ENCODE data around the gene MRNIP. TPM values are rescaled to one million over a fixed set of nuclear protein-coding genes. Genes with fewer than 3 reads are reported as not detected.

Gene MRNIP
- total and polyA plus RNA-seq, 2 of the 8 experiments (the other 6 are each of a cell fraction or from before 2014, with no cell fraction given) = 29.6 TPM

- Histone ChIP-seq H3K23me2 (ENCODE audit: low read depth, low read length) (peaks cover 7% of the 10 kb centered on the region), H2AK5ac (ENCODE audit: low read depth, low read length) (no peak overlapping the region; the same call in 1 of the 2 replicates), H2BK20ac (ENCODE audit: low read length) (0 out of 2 replicates have a peak overlapping the region, but pooled peaks have one; percentile 21), H3K4me1 (replicated peaks in 1 of 4; ENCODE audit: control insufficient read depth in 3 of 4, insufficient read depth in 4 of 4, low read length in 3 of 4) (peaks cover 0 to 13% (median 9%) of the 10 kb centered on the region in 4 experiments; a peak in 5 of 7 replicates), H3K4ac (replicated peaks; ENCODE audit: insufficient read length, low read depth, low read length) (no peak overlapping the region), H3K9me3 (ENCODE audit: insufficient read depth in 2 of 2, low read depth in 1 of 2, low read length in 1 of 2) (no peaks in the 10 kb centered on the region), H3K56ac (replicated peaks; ENCODE audit: insufficient read length, low read depth, low read length) (no peak overlapping the region), H2BK5ac (ENCODE audit: low read depth, low read length) (0 out of 2 replicates have a peak overlapping the region, but pooled peaks have one; percentile 46), H3K9ac (replicated peaks in 1 of 4; ENCODE audit: extremely low read depth in 1 of 4, low read depth in 3 of 4, low read length in 3 of 4) (no peak overlapping the region), H4K20me1 (replicated peaks in 1 of 2; ENCODE audit: control insufficient read depth in 1 of 2, insufficient read depth in 2 of 2, low read length in 2 of 2) (peaks cover 4 to 9% of the 10 kb centered on the region in 2 experiments), H3K4me3 (ENCODE audit: extremely low read depth in 1 of 4, insufficient read depth in 2 of 4, low read depth in 3 of 4, low read length in 4 of 4) (no peak overlapping the region), H3K27ac (ENCODE audit: low read depth, low read length) (no peak overlapping the region), H3K18ac (ENCODE audit: extremely low read depth, low read length) (no peak overlapping the region), H2BK120ac (replicated peaks; ENCODE audit: low read depth, low read length) (no peak overlapping the region), H3K79me2 (ENCODE audit: control insufficient read depth in 1 of 2, insufficient read depth in 2 of 2, low read length in 2 of 2) (no peaks in the 10 kb centered on the region), H2AFZ (ENCODE audit: low read length) (no peak overlapping the region), H2BK12ac (ENCODE audit: low read depth, low read length) (peak overlapping the region; percentile 55; the same call in 1 of the 2 replicates), H4K91ac (replicated peaks; ENCODE audit: insufficient read length, low read length) (peak overlapping the region; percentile 65), H3K27me3 (replicated peaks in 1 of 4; ENCODE audit: control insufficient read depth in 3 of 4, extremely low read depth in 1 of 4, insufficient read depth in 3 of 4, low read length in 3 of 4) (peaks cover 0 to 2% (median 0%) of the 10 kb centered on the region in 4 experiments; a peak in 1 of 7 replicates), H2BK15ac (ENCODE audit: low read length) (peak overlapping the region; percentile 77; the same call in 1 of the 2 replicates), H3K4me2 (ENCODE audit: insufficient read depth in 1 of 2, low read depth in 2 of 2, low read length in 2 of 2) (no peak overlapping the region; a peak in 1 of 4 replicates), H3K36me3 (ENCODE audit: control insufficient read depth in 2 of 4, insufficient read depth in 4 of 4, low read length in 3 of 4) (peaks cover 8 to 19% (median 16%) of the 10 kb centered on the region in 4 experiments), H4K5ac (ENCODE audit: insufficient read length, low read depth, low read length) (no peak overlapping the region), H4K8ac (ENCODE audit: extremely low read depth, insufficient read depth, low read length) (no peak overlapping the region), H3K14ac (ENCODE audit: insufficient read length) (no peak overlapping the region), H3K79me1 (ENCODE audit: low read depth, low read length) (no peaks in the 10 kb centered on the region), H3K23ac (ENCODE audit: insufficient read length) (no peak overlapping the region)
- no peak for FAIRE-seq
- CTCF ChIA-PET (ENCODE audit: partially characterized antibody) = interaction anchor here (1.0 to 3.3 kb wide), 8 partner anchors 17 to 58 kb away, joined by 3 to 23 read pairs (median 4); no protein-coding TSS in a partner anchor
- no peak for DNase-seq (ENCODE audit: low read depth in 1 of 2, low spot score in 2 of 2)
- POLR2A ChIA-PET (ENCODE audit: partially characterized antibody) = interaction anchor here (0.8 to 16.9 kb wide), 6 partner anchors 9 to 39 kb away, joined by 3 to 207 read pairs (median 4); partner anchors contain the start of genes MGAT4B and SQSTM1
- WGBS, 2 experiments (ENCODE audit: extremely low coverage in 1 of 2, insufficient coverage in 1 of 2, insufficient read length in 1 of 2, insufficient replicate concordance in 2 of 2, low coverage in 1 of 2, low lambda C conversion rate in 2 of 2, missing lambda C conversion rate in 1 of 2) = 86% methylated on average over 3 of the region's 3 CpGs; no CpG with 5 or more reads in 1 of the 2 experiments
- TF ChIP-seq KDM4A (IDR thresholded peaks at IDR 0.05; ENCODE audit: low read depth, low read length, severe bottlenecking) (no peak), SUZ12 (IDR thresholded peaks at IDR 0.05; ENCODE audit: low read length) (no peak), TAF1 (IDR thresholded peaks at IDR 0.05; ENCODE audit: low read depth, low read length) (no peak), CBX5 (IDR thresholded peaks at IDR 0.05; ENCODE audit: low read depth, low read length) (no peak), KDM1A (IDR thresholded peaks at IDR 0.05; ENCODE audit: borderline replicate concordance, low read length) (no peak), TCF12 (IDR thresholded peaks at IDR 0.05; ENCODE audit: low read depth, low read length) (no peak), JUN (IDR thresholded peaks at IDR 0.05; ENCODE audit: low read depth, low read length) (no peak), ATF2 (IDR thresholded peaks at IDR 0.05; ENCODE audit: low read length) (no peak)
Measured at GRCh38 chr5:179794171-179794570, 64.4 kb downstream of the MRNIP start.

All from H1 (cell line).